EH (cell line): ENCODE data around the gene CCK.
A peak's percentile ranks its signal among the peaks of the same experiment; 100 is the strongest.

Source experiments
- DNase-seq: peaks from one replicate; pipeline ENCODE4 v3.0.0-alpha.2; 2015; ENCODE audit warnings: low read depth

Gene CCK

DNA sequence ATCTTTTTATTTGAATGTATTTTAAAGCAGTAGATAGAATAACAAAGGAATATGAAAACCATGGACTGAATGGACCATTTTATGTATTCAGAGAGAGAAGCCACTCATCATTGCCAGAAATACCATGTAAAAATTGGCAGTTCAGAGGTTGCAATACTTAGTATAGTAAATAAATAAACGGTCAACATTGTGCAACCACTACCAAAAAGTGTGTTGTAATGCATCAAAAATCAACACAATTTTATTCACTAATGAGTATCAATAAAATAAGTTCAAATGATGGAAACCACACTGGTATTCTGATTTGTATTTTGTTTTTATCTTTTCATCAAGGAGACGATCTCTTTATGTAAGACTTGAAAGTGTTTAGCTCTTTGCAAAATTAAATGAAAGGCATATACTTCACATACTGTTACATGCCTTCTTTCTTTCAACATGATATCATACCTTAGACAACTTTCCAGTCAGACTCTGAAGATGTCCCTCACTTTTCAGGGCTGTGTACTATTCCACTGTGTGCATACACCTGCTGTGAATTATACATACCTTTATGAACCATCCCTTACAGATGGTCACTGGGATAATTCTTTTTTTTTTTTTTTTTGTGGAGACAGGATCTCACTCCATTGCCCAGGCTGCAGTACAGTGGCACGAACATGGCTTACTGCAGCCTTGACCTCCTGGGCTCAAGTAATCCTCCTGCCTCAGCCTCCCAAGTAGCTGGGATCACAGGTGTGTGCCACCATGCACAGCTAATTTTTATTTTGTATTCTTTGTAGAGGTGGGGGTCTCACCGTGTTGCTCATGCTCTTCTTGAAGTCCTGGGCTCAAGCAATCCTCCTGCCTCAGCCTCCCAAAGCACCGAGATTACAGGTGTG, 40.3 kb downstream of the CCK start:
- no peak for DNase-seq

DNA sequence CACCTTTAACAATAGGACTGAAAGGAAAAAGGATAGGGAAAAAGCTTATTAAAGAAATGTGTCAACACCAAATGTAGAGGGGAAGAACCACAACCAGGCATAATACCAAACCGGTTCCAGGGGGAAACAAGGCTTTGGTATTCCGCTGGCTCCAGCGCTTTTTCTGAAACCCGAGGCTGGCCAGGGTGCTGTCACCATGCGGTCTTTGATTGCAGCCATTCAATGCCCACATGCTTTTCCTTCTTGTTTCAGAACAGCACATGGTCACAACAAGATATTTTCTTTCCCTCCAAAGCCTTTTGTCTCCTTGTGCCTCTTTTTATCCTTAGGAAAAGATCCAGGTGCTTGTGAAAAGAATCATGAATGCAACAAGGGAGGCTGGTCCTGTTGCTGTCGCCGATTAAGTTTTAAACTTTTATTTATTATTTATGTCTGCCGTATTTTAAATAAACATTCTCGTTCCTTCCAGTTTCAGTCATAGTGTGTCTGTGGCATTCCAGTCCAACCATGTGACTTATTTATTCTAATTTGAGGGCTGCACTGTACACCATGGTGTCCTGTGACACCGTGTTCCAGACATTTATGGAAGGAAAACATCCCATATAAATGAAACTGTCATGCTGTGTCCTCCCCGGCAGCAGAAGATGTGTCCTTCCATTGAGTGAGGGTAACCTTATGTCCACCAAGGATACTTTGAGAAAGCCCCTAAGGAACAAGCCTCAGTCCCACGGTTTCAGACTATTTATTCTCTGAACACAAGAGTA, 41.1 kb downstream of the CCK start:
- peak; percentile 61 for DNase-seq

DNA sequence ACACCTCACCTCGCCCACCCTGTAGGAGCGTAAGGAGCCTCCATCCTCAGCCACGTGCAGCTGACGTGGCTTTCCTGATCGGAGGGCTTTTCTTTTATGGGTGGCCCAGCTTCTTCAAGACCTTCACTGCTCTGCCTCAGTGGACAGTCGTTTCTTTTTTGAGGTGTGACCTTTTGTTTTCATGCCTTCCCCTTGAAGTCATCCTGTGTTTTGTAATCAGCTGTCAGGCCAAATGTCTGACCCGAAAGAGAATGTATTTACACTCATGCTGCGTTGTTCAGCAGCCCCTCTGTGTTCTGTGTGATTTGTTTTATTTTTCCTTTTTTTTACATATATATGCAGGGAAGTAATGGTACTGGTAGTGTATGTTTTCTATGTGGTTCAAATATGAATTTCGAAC, 41.8 kb downstream of the CCK start:
- no peak for DNase-seq

DNA sequence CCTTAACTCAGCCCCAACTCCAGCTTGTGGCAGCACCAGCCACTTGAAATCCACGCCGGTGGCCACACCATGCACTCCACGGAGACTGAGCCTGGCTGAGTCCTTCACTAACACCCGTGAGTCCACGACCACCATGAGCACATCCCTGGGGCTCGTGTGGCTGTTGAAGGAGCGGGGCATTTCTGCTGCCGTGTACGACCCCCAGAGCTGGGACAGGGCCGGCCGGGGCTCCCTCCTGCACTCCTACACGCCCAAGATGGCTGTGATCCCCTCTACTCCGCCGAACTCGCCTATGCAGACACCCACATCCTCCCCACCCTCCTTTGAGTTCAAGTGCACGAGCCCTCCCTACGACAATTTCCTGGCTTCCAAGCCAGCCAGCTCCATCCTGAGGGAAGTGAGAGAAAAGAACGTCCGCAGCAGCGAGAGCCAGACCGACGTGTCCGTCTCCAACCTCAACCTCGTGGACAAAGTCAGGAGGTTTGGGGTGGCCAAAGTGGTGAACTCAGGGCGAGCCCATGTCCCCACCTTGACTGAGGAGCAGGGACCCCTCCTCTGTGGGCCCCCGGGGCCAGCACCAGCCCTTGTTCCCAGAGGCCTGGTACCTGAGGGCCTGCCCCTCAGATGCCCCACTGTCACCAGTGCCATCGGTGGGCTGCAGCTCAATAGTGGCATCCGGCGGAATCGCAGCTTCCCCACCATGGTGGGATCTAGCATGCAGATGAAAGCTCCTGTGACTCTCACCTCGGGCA, 42.9 kb downstream of the CCK start:
- DNase-seq, result no peak

DNA sequence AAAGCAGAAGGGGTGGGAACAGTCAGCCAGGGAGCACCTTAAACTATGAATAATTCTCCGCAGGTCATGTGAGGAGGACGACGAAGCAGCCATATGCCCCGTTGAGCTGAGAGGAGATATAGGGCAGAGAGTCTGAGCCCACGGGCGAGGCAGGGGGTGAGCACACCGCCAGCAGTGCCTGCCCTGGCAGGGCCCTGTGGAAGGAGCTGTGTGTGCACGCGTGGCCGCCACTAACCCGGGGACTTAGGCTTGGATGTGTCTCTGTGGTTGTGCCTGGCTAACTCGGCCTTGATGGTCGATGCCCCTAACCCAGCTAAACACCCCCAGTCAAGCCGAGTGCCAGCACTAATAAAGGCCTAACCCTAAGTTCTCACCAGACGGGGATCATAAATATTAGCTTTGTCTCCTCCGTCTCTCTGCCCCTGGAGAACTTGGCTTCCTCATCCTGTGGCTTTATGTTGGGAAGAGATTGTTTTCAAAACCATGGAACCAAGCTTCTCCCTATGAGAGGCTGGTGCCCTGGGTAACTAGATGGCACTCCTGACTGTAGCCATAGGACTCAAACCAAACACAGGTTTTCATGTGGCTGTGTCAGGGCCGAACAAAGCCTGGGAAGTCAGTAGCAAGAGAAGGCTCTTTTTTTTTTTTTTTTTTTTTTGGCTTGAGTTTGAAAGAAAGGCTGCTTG, 45.4 kb downstream of the CCK start:
- no peak for DNase-seq

DNA sequence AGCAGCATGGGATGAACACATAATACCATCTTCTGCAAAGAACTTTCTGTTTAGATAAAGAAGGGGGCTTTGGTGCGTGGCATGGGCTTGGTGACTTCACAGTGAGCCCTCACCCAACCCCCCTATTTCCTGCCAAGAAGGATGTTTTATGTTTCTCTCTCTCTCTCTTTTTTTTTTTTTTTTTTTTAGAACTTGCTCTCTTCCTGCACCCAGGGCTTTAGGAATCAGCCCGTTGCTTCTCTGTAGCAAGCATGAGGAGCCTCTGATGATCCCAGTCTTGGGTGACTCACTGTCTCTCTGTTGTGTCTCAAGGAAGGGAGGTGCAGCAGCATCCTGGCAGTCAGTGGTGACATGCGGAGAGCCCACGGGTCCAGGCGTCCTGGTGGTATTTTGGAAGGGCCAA, 49.1 kb downstream of the CCK start:
- peak; percentile 89 for DNase-seq

DNA sequence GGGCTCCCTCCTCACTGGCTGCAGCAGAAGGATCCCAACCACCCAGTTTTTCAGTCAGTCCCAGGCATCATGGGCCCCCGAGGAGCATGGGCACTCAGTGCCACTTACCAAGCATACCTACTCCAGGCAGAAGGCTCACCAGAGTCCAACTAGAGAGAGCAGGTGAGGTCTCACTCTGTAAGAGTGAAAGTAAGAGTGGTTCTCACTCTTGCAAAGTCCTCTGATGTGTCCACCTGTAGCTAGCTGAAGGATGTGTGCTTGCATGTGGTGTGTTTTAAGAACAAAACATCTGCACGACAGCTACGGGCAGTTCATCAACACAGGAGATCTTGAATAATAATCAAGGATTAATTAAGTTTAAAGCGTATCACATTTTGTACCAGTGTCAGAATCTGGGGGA, 49.7 kb downstream of the CCK start:
- no peak for DNase-seq

DNA sequence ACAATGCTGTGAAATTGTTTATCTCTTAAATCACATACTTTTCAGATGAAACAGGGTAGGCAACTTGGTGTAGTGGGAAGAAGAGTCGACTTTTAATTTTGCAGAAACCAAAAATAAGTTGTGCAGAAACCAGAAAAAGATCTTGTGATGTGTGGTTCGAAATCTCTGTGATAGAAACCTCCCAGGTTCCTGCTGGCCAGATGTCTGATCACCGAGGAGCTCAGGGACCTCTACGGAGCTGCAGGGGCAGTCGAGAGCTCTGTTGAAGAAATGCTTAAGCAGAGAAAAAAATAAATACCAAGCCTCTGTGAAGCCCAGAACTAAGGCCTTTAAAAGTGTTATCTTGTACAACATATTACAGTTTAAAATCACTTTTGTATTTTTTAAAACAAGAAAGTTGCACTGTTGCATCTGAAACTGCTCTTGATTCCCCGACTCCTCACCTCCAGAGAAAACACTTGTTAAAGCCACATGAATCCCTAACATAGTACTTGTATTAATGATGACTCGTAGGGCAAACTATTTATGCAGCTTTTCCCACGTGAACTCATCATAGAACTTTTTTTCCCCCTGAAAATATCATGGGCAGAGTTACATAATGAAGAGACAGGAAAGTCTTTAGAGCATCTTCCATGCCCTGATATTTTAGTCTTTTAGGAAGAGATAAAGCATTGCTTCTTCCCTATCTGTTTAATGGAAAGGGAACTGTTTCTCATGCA, 51.3 kb downstream of the CCK start:
- DNase-seq, result peak; percentile 84

DNA sequence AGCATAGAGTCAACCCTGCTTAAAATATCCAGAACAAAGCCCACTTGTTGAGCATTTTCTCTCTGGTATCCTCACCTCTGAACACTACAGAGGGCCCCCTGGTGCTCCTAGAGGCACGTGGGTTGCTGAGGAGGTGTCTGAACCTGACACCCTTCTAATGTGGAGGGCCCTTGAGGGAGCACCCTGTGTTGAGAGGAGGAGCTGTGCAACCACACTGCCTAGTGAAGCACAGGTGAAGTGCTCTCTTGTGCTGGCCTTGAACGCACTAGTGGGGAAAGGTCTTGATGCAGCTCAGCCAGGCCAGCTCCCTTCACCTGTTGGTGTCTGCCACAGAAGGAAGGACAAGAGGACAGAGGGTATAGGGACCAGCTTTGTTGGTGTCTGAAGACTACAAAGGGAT, 51.9 kb downstream of the CCK start:
- no peak for DNase-seq

DNA sequence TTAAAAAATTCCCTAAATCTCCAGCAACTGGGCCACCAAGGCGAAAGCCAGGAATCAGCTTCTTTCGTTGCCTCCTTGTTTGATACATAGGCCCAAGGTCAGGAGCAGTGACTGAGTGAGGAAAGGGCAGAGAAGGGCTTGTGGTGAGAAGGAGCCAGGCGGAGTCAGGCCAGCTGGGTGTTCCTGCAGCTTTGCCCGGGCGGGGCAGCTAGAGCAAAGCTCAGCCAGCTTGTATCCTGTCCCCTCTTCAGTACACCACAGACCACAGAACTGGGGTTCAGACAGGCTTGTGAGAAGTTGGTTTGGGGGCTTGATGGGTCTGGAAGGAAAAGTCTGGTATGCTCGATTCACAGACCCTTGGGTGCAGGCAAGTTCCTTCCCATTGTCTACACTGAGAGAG, 52.6 kb downstream of the CCK start:
- DNase-seq, result no peak

DNA sequence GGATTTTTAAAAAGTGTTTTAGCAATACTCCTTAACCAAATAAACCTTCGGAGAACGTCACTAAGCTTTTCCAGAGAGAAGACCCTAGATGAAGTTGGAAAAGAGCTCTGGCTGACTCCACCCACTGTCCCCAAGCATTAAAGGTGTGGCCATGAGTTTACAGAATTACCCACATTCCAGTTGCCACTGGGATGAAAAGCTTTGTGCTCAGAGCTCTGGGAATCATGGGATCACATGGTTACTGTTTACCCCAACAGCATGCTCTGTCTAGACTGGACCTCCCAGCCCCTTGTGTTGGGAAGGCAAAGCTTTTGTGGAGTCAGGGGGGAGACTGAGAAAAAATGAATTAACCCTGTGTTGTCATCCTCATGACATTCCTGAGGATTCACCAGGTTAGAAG, 55.3 kb downstream of the CCK start:
- no peak for DNase-seq

DNA sequence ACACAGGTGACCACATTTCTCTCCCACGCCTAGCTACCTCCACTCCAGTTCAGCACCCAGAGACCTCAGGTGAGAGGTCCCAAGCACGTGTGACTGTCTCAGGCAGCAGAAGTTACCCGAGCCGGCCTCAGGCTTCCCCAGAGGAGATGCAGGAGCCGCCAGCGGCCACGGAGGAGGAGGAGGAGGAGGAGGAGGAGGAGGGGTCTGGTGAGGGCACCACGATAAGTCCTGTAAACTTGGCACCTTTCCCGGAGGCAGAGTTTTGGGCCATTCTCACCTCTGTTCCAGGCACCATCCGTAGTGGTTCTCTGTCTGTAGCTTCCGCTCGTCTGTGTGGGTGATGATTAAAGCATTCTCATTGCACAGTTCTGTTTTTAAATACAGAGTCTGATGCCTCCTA, 56.1 kb downstream of the CCK start:
- no peak for DNase-seq
